Measurements from ENCODE around the gene TNFRSF1A.

The TNFRSF1A gene

DNA sequence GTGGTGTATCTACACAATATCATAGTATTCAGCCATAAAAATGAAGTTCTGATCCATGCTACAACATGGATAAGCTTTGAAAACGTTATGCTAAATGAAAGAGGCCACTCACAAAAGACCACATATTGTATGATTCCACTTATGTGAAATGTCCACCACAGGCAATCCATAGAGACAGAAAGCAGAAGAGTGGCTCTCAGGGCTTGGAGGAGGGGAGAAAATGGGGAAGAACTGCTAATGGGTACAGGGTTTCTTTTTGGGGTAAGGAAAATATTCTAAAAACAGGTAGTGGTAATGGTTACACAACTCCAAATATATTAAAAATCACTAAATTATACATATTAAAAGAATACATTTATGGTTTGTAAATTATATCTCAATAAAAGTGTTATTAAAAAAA is 17.0 kb upstream of the TNFRSF1A start:
- Histone ChIP-seq H3K4me3 (ENCODE audit: low read depth in 1 of 2, low read length in 2 of 2) (no peak overlapping the region), H3K9me3 (ENCODE audit: insufficient read depth, low read length, severe bottlenecking) (no peaks in the 10 kb centered on the region), H3K27ac (ENCODE audit: low read length) (no peak overlapping the region), H3K9ac (ENCODE audit: low read depth, low read length) (no peak overlapping the region), H2AFZ (ENCODE audit: low read depth, low read length) (no peak overlapping the region), H3K4me2 (ENCODE audit: insufficient read depth, low read length) (no peak overlapping the region), H4K20me1 (ENCODE audit: insufficient read depth, low read length) (no peaks in the 10 kb centered on the region), H3K27me3 (ENCODE audit: insufficient read depth, low read length, poor library complexity) (no peaks in the 10 kb centered on the region), H3K4me1 (ENCODE audit: insufficient read depth, low read length) (no peaks in the 10 kb centered on the region), H3K36me3 (ENCODE audit: insufficient read depth, low read length) (no peaks in the 10 kb centered on the region), H3K79me2 (ENCODE audit: insufficient read depth, low read length) (no peaks in the 10 kb centered on the region)
- no peak for DNase-seq
- no peak for TF ChIP-seq EZH2 (IDR thresholded peaks at IDR 0.05; ENCODE audit: borderline replicate concordance, low read depth, low read length, severe bottlenecking)
- TF ChIP-seq, protein P1, sequence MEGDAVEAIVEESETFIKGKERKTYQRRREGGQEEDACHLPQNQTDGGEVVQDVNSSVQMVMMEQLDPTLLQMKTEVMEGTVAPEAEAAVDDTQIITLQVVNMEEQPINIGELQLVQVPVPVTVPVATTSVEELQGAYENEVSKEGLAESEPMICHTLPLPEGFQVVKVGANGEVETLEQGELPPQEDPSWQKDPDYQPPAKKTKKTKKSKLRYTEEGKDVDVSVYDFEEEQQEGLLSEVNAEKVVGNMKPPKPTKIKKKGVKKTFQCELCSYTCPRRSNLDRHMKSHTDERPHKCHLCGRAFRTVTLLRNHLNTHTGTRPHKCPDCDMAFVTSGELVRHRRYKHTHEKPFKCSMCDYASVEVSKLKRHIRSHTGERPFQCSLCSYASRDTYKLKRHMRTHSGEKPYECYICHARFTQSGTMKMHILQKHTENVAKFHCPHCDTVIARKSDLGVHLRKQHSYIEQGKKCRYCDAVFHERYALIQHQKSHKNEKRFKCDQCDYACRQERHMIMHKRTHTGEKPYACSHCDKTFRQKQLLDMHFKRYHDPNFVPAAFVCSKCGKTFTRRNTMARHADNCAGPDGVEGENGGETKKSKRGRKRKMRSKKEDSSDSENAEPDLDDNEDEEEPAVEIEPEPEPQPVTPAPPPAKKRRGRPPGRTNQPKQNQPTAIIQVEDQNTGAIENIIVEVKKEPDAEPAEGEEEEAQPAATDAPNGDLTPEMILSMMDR (IDR thresholded peaks at IDR 0.05; ENCODE audit: borderline replicate concordance, extremely low read depth, low read length, poor library complexity, severe bottlenecking): no peak
- no peak for ATAC-seq (ENCODE audit: insufficient read depth, low read depth)

DNA sequence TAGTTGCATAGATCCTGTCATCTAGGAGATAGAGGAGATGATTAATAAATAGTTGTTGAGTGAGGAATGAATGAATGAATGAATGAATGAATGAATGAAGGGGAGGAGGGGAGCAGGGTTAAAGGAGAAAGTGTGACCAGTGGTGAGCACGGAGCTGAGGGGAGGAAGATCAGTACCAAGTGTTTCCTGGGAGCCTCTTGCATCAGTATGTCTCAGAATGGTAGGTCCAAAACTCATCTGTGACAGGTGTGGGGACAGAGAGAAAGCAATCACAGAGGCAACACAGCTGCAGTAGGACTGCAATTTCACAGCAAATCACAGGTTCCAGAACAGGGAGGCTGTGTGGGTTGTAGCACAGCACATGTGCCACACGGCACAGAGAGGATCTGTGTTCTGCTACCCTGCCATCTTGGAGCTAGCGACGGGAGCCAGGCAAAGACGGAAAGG is 14.5 kb upstream of the TNFRSF1A start:
- no peaks in the 10 kb centered on the region for H3K27me3 ChIP-seq (ENCODE audit: insufficient read depth, low read length, poor library complexity)
- no peak for DNase-seq
- no peak overlapping the region for H3K27ac ChIP-seq (ENCODE audit: low read length)
- H3K4me3 ChIP-seq (ENCODE audit: low read depth in 1 of 2, low read length in 2 of 2): no peak overlapping the region
- H3K9ac ChIP-seq (ENCODE audit: low read depth, low read length): no peak overlapping the region
- TF ChIP-seq EZH2 (IDR thresholded peaks at IDR 0.05; ENCODE audit: borderline replicate concordance, low read depth, low read length, severe bottlenecking): no peak
- TF ChIP-seq, protein P1 (IDR thresholded peaks at IDR 0.05; ENCODE audit: borderline replicate concordance, extremely low read depth, low read length, poor library complexity, severe bottlenecking): no peak
- H3K4me2 ChIP-seq (ENCODE audit: insufficient read depth, low read length): no peak overlapping the region
- H4K20me1 ChIP-seq (ENCODE audit: insufficient read depth, low read length): no peaks in the 10 kb centered on the region
- no peaks in the 10 kb centered on the region for H3K9me3 ChIP-seq (ENCODE audit: insufficient read depth, low read length, severe bottlenecking)
- H3K4me1 ChIP-seq (ENCODE audit: insufficient read depth, low read length): no peaks in the 10 kb centered on the region
- H2AFZ ChIP-seq (ENCODE audit: low read depth, low read length): no peak overlapping the region
- no peaks in the 10 kb centered on the region for H3K36me3 ChIP-seq (ENCODE audit: insufficient read depth, low read length)
- ATAC-seq (ENCODE audit: insufficient read depth, low read depth): no peak
- H3K79me2 ChIP-seq (ENCODE audit: insufficient read depth, low read length): no peaks in the 10 kb centered on the region

DNA sequence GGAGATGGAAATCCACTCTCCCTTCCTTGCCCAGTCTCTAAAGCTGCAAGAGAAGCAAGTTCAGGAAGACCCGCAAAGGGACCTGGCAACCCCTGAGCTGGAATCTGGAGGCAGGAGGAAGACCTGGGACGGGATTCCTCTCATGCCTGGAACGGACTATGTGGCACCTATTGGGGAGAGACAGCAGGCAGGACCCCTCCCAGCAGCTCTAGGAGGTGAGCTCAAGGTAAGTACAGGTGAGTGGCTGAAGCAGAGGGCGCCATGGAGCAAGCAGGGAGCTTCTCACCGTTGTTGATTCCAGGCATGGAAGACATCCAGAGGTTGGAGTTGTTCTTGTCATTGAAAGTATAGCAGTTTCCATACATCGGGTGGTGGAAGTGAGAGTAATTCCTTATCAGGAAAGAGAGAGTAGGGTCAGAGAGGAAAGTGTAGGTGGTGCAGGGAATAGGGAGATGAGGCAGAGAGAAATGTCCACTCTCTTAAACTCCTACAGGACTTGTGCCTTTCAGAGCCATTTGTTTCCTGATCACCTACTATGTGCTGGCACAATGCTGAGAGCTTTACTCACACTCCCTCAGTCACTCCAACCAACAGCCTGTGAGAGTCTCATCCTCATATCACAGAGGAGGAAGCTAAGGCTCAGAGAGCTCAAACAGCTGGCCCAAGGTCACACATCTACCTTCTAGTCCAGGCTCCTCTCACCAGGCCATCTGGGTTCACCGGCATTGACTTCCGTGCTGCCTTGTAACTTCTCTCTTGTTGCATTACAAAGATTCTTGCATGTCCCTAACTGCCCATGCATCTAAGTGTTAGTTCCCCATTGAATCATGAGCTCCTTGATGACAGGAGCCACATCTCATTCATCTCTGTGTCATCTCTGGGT is 13.9 kb upstream of the TNFRSF1A start:
- H3K27ac ChIP-seq (ENCODE audit: low read length): no peak overlapping the region
- H3K4me3 ChIP-seq (ENCODE audit: low read depth in 1 of 2, low read length in 2 of 2): no peak overlapping the region
- no peaks in the 10 kb centered on the region for H3K79me2 ChIP-seq (ENCODE audit: insufficient read depth, low read length)
- H3K9me3 ChIP-seq (ENCODE audit: insufficient read depth, low read length, severe bottlenecking): no peaks in the 10 kb centered on the region
- DNase-seq (no peak), ATAC-seq (ENCODE audit: insufficient read depth, low read depth) (no peak)
- H4K20me1 ChIP-seq (ENCODE audit: insufficient read depth, low read length): no peaks in the 10 kb centered on the region
- H3K27me3 ChIP-seq (ENCODE audit: insufficient read depth, low read length, poor library complexity): no peaks in the 10 kb centered on the region
- no peaks in the 10 kb centered on the region for H3K4me1 ChIP-seq (ENCODE audit: insufficient read depth, low read length)
- no peak overlapping the region for H3K9ac ChIP-seq (ENCODE audit: low read depth, low read length)
- H3K4me2 ChIP-seq (ENCODE audit: insufficient read depth, low read length): no peak overlapping the region
- no peak for TF ChIP-seq EZH2 (IDR thresholded peaks at IDR 0.05; ENCODE audit: borderline replicate concordance, low read depth, low read length, severe bottlenecking)
- TF ChIP-seq, protein P1 (IDR thresholded peaks at IDR 0.05; ENCODE audit: borderline replicate concordance, extremely low read depth, low read length, poor library complexity, severe bottlenecking): peak; percentile 16
- no peaks in the 10 kb centered on the region for H3K36me3 ChIP-seq (ENCODE audit: insufficient read depth, low read length)
- H2AFZ ChIP-seq (ENCODE audit: low read depth, low read length): no peak overlapping the region
